Endothelial cell of umbilical vein (primary cell): ENCODE results near the gene SHPK. TPM values are rescaled to one million over a fixed set of nuclear protein-coding genes. Genes with fewer than 3 reads are reported as not detected.

Experiments used
- BruUV-seq: library from RNA; stranded (reverse); fragments of 400-500 nt; replicated peaks from 2 replicates; lab custom pipeline; 2021; lab: Mats Ljungman, UMichigan
- CTCF ChIA-PET: fragments of 300-600, 350-600 bp; sonication (Branson Sonifier 250); formaldehyde crosslinking; loops from one replicate; lab custom pipeline; 2021; ENCODE audit warnings: antibody characterized with exemption, inconsistent platforms; lab: Charles Lee
- POLR2A ChIA-PET: fragments of 300-600, 350-600 bp; sonication (Branson Sonifier 250); formaldehyde crosslinking; loops from one replicate; lab custom pipeline; 2021; ENCODE audit warnings: antibody characterized with exemption, inconsistent platforms; lab: Charles Lee
- DNase-seq: peaks from one replicate; pipeline ENCODE4 v3.0.0-alpha.2; 2011; ENCODE audit warnings: low read depth, low spot score
- FAIRE-seq: peaks from 2 replicates; lab custom pipeline; 2011; peaks lifted over from hg19 to GRCh38; lab: Jason Lieb, UNC
- H2AFZ ChIP-seq: 2 replicates; pipeline ENCODE4 v1.6.0; 2012; ENCODE audit warnings: low read depth, low read length, control low read depth, inconsistent platforms
- H3K27ac ChIP-seq: 2 replicates; pipeline ENCODE4 v1.5.1; 2011; ENCODE audit warnings: low read depth, mild to moderate bottlenecking, control low read depth, low read length, moderate library complexity; ENCODE audit not compliant: insufficient read depth
- H3K27me3 ChIP-seq, 2 experiments: 2 replicates each; pipeline versions ENCODE4 v1.6.0 to v1.6.1; 2011; ENCODE audit warnings: low read length in 2 of 2, mixed read lengths in 1 of 2; ENCODE audit not compliant: control insufficient read depth in 2 of 2, insufficient read depth in 2 of 2
- H3K36me3 ChIP-seq, 2 experiments: 2 replicates in 1 of 2; 3 replicates in 1 of 2; pipeline ENCODE4 v1.5.1; 2011; ENCODE audit warnings: low read length in 2 of 2, mild to moderate bottlenecking in 1 of 2, moderate library complexity in 1 of 2; ENCODE audit not compliant: control insufficient read depth in 2 of 2, insufficient read depth in 2 of 2; ENCODE audit errors: extremely low read depth in 1 of 2
- H3K4me1 ChIP-seq: 3 replicates; pipeline ENCODE4 v1.5.1; 2011; ENCODE audit warnings: mild to moderate bottlenecking, low read length; ENCODE audit not compliant: control insufficient read depth, insufficient read depth; ENCODE audit errors: extremely low read depth
- H3K4me2 ChIP-seq: 2 replicates; pipeline ENCODE4 v1.6.1; 2011; ENCODE audit warnings: low read length, control low read depth, mixed read lengths; ENCODE audit not compliant: insufficient read depth
- H3K4me3 ChIP-seq, 3 experiments: fragments of 200-600 bp in 1 of 3; sonication (generic), shearing (Covaris generic) in 1 of 3; replicated peaks in 1 of 3; 2 replicates each; pipeline ENCODE4 v1.5.1; 2011 to 2016; ENCODE audit warnings: control low read depth in 3 of 3, low read length in 3 of 3, mild to moderate bottlenecking in 2 of 3, inconsistent platforms in 1 of 3, low read depth in 1 of 3, moderate library complexity in 1 of 3; ENCODE audit not compliant: insufficient read depth in 1 of 3
- H3K79me2 ChIP-seq: 2 replicates; pipeline ENCODE4 v1.6.0; 2012; ENCODE audit warnings: low read length, inconsistent platforms; ENCODE audit not compliant: control insufficient read depth, insufficient read depth
- H3K9ac ChIP-seq: replicated peaks from 2 replicates; pipeline ENCODE3; 2011; ENCODE audit warnings: low read length, control low read depth; ENCODE audit not compliant: insufficient read depth; ENCODE audit errors: extremely low read depth
- H3K9me1 ChIP-seq: replicated peaks from 3 replicates; pipeline ENCODE4 v1.6.0; 2011; ENCODE audit warnings: mild to moderate bottlenecking, low read length; ENCODE audit not compliant: control insufficient read depth, insufficient read depth; ENCODE audit errors: extremely low read depth
- H3K9me3 ChIP-seq: replicated peaks from 2 replicates; pipeline ENCODE4 v1.5.1; 2012; ENCODE audit warnings: low read length, inconsistent platforms; ENCODE audit not compliant: control insufficient read depth, insufficient read depth
- H4K20me1 ChIP-seq: replicated peaks from 2 replicates; pipeline ENCODE3; 2011; ENCODE audit warnings: mild to moderate bottlenecking, low read length; ENCODE audit not compliant: control insufficient read depth, insufficient read depth; ENCODE audit errors: extremely low read depth
- EZH2 ChIP-seq: IDR thresholded peaks from 2 replicates; pipeline ENCODE4 v1.6.1; 2012; ENCODE audit warnings: borderline replicate concordance, low read depth, mild to moderate bottlenecking, moderate library complexity, low read length, inconsistent platforms; ENCODE audit not compliant: severe bottlenecking
- FOS ChIP-seq: IDR thresholded peaks from 2 replicates; pipeline ENCODE4 v1.6.1; 2011; ENCODE audit warnings: mild to moderate bottlenecking, low read length, moderate library complexity, borderline replicate concordance; ENCODE audit not compliant: insufficient read depth
- GATA2 ChIP-seq: IDR thresholded peaks from 2 replicates; pipeline ENCODE4 v1.7.0; 2011; ENCODE audit warnings: low read depth, mild to moderate bottlenecking, moderate library complexity, mixed read lengths, low read length; ENCODE audit not compliant: insufficient read length, insufficient read depth
- JUN ChIP-seq: IDR thresholded peaks from 2 replicates; pipeline ENCODE4 v1.6.1; 2011; ENCODE audit warnings: borderline replicate concordance, low read depth; ENCODE audit not compliant: insufficient read length, insufficient read depth
- MYC ChIP-seq: IDR thresholded peaks from one replicate; pipeline ENCODE4 v1.6.1; 2011; ENCODE audit warnings: mild to moderate bottlenecking, low read depth, low read length
- POLR2A ChIP-seq: IDR thresholded peaks from 2 replicates; pipeline ENCODE4 v1.6.1; 2012; ENCODE audit warnings: low read depth, mild to moderate bottlenecking, control low read depth, low read length
- POLR2AphosphoS5 ChIP-seq: IDR thresholded peaks from 2 replicates; pipeline ENCODE4 v1.6.1; 2012; ENCODE audit warnings: low read depth, mild to moderate bottlenecking, control low read depth, low read length, moderate library complexity; ENCODE audit not compliant: insufficient read depth
- dilution Hi-C: fragments of 300-500 bp; cut with MboI; formaldehyde crosslinking; loops from one replicate; pipeline ENCODE4 v1.15.0; 2019; ENCODE audit warnings: low sequenced_read_pairs; ENCODE audit not compliant: extremely low pct_ligation_motif_present
- intact Hi-C: fragments of 100-400 bp; cut with micrococcal nuclease; formaldehyde crosslinking; loops from one replicate; pipeline ENCODE4 v1.10.0; 2022
- polyA plus RNA-seq, 4 experiments: library from polyadenylated mRNA; depleted of rRNA in 3 of 4; stranded (reverse) in 3 of 4; unstranded in 1 of 4; fragments of >200 nt; gene quantifications; 2 replicates each; pipeline versions ENCODE4 v1.2.1 to v1.2.3, GENCODE V29; 2011 to 2012; ENCODE audit warnings: missing spikeins in 1 of 4
- total RNA-seq: library from RNA; stranded (reverse); gene quantifications from 2 replicates; pipeline ENCODE4 v1.2.3, GENCODE V29; 2021
- TF ChIP-seq, protein P1 (sequence below): IDR thresholded peaks from 2 replicates; pipeline ENCODE4 v1.6.1; 2011; ENCODE audit not compliant: insufficient read depth, insufficient read length
- TF ChIP-seq, protein P2 (sequence below), 2 donors: IDR thresholded peaks; 1 replicate in 1 of 2; 2 replicates in 1 of 2; pipeline ENCODE4 v1.5.1; 2011; ENCODE audit warnings: low read length in 2 of 2, mild to moderate bottlenecking in 2 of 2, moderate library complexity in 2 of 2, control low read depth in 1 of 2, inconsistent platforms in 1 of 2, low read depth in 1 of 2; ENCODE audit not compliant: insufficient read depth in 1 of 2; ENCODE audit errors: extremely low read depth in 1 of 2

SHPK gene
- total and polyA plus RNA-seq, 2 donors (not counting 3 experiments of a cell fraction or from before 2014, with no cell fraction given), result 15.4 to 15.9 TPM

DNA sequence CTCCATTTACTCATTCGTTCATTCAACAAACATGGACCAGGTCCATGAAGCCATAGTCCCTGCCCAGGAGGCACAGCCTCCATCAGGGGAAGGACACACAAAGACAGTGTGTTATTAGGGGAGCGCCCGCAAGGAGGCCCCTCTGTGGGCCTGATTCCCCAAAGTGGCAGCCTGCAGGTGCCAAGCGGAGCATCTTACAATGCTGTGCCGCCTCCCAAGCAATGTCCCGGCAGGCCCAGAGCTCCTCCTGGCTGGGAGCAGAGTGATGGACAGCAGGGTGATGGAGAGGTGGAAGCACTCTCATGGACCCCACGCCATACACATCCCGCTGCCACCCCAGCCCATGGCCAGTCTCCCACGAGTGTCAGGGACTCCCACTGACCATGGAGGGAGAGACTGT is 52.6 kb downstream of the SHPK start:
- Histone ChIP-seq H3K9me1 (no peaks in the 10 kb centered on the region), H3K79me2 (no peaks in the 10 kb centered on the region), H3K4me2 (no peak overlapping the region), H3K4me3 (no peak overlapping the region), H3K4me1 (no peaks in the 10 kb centered on the region), H3K9ac (no peak overlapping the region), H3K27ac (no peak overlapping the region), H2AFZ (no peak overlapping the region), H3K27me3 (no peaks in the 10 kb centered on the region), H3K9me3 (no peaks in the 10 kb centered on the region), H4K20me1 (no peaks in the 10 kb centered on the region), H3K36me3 (no peaks in the 10 kb centered on the region)
- TF ChIP-seq POLR2AphosphoS5 (no peak), GATA2 (no peak), EZH2 (no peak), FOS (no peak), JUN (no peak), POLR2A (no peak), MYC (no peak)
- TF ChIP-seq, protein P1, sequence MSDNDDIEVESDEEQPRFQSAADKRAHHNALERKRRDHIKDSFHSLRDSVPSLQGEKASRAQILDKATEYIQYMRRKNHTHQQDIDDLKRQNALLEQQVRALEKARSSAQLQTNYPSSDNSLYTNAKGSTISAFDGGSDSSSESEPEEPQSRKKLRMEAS, result no peak
- TF ChIP-seq, protein P2, sequence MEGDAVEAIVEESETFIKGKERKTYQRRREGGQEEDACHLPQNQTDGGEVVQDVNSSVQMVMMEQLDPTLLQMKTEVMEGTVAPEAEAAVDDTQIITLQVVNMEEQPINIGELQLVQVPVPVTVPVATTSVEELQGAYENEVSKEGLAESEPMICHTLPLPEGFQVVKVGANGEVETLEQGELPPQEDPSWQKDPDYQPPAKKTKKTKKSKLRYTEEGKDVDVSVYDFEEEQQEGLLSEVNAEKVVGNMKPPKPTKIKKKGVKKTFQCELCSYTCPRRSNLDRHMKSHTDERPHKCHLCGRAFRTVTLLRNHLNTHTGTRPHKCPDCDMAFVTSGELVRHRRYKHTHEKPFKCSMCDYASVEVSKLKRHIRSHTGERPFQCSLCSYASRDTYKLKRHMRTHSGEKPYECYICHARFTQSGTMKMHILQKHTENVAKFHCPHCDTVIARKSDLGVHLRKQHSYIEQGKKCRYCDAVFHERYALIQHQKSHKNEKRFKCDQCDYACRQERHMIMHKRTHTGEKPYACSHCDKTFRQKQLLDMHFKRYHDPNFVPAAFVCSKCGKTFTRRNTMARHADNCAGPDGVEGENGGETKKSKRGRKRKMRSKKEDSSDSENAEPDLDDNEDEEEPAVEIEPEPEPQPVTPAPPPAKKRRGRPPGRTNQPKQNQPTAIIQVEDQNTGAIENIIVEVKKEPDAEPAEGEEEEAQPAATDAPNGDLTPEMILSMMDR (IDR thresholded peaks at IDR 0.05; ENCODE audit: extremely low read depth in 1 of 2, insufficient read depth in 1 of 2, low read depth in 1 of 2, low read length in 2 of 2), result no peak
- ChIA-PET CTCF (no interaction called here), POLR2A (no interaction called here)
- intact Hi-C loops, result no loop called here
- BruUV-seq, result no TSS peak
- DNase-seq (no peak), FAIRE-seq (no peak)
- dilution Hi-C loops, result no loop called here
